HG03520 (cell line): ENCODE data around the gene SKIDA1.
"Not testable (repeated sequence)": the region's sequence is repeated elsewhere in the genome, so short reads cannot be mapped to it uniquely, and the experiment has no call there.

Experiments used
- ATAC-seq: cut with Tn5 transposase; IDR thresholded peaks from one replicate; pipeline ENCODE4 v1.9.1; 2021; ENCODE audit warnings: mild to moderate bottlenecking, moderate library complexity; ENCODE audit not compliant: unreplicated experiment

Gene SKIDA1

GRCh38 chr10:21525367-21526187 is at the start of gene SKIDA1:
Gene SKIDA1, minus strand, starts transcription at chr10:21525682. Its CDS starts 7,860 bp downstream, at chr10:21517822.
- ATAC-seq = peak; percentile 36

- ATAC-seq = not testable (repeated sequence)
Observed at GRCh38 chr10:21574514-21574913, 49.0 kb upstream of the SKIDA1 start.

GRCh38 chr10:21572578-21572977 is 47.1 kb upstream of the SKIDA1 start:
- ATAC-seq = no peak

- no peak for ATAC-seq
Observed at GRCh38 chr10:21570761-21571521, 45.5 kb upstream of the SKIDA1 start.

- not testable (repeated sequence) for ATAC-seq
Observed at GRCh38 chr10:21558984-21559383, 33.5 kb upstream of the SKIDA1 start.

- no peak for ATAC-seq
Observed at GRCh38 chr10:21556527-21556926, 31.0 kb upstream of the SKIDA1 start.

GRCh38 chr10:21552638-21553037 is 27.2 kb upstream of the SKIDA1 start:
- no peak for ATAC-seq

- ATAC-seq = no peak
Observed at GRCh38 chr10:21547246-21547645, 21.8 kb upstream of the SKIDA1 start.

GRCh38 chr10:21540701-21541100 is 15.2 kb upstream of the SKIDA1 start:
- not testable (repeated sequence) for ATAC-seq

GRCh38 chr10:21536874-21537273 is 11.4 kb upstream of the SKIDA1 start:
- ATAC-seq = no peak

- ATAC-seq = not testable (repeated sequence)
Observed at GRCh38 chr10:21535976-21536375, 10.5 kb upstream of the SKIDA1 start.

- ATAC-seq = no peak
Observed at GRCh38 chr10:21535494-21535965, 10.0 kb upstream of the SKIDA1 start.

GRCh38 chr10:21534604-21535493 is 9.4 kb upstream of the SKIDA1 start:
- ATAC-seq = no peak

GRCh38 chr10:21534280-21534586 is 8.8 kb upstream of the SKIDA1 start:
- ATAC-seq = no peak

- peak; percentile 82 for ATAC-seq
Observed at GRCh38 chr10:21533467-21534279, 8.2 kb upstream of the SKIDA1 start, which contains the start of gene MLLT10. Gene MLLT10, plus strand, starts transcription at chr10:21534232. Its CDS starts 413 bp downstream, at chr10:21534645.

GRCh38 chr10:21532694-21533466 is 7.4 kb upstream of the SKIDA1 start:
- no peak for ATAC-seq

- no peak for ATAC-seq
Observed at GRCh38 chr10:21531164-21531563, 5.7 kb upstream of the SKIDA1 start.

- no peak for ATAC-seq
Observed at GRCh38 chr10:21530641-21531040, 5.2 kb upstream of the SKIDA1 start.

- no peak for ATAC-seq
Observed at GRCh38 chr10:21530168-21530567, 4.7 kb upstream of the SKIDA1 start.
